GM15510 (cell line): Measurements from ENCODE around the gene ZNHIT3.

Source experiments
- POLR2A ChIP-seq: IDR thresholded peaks from 3 replicates; pipeline ENCODE4 v1.6.1; 2011; ENCODE audit warnings: borderline replicate concordance; ENCODE audit not compliant: insufficient read length; ENCODE audit errors: extremely low read depth

ZNHIT3 gene

DNA sequence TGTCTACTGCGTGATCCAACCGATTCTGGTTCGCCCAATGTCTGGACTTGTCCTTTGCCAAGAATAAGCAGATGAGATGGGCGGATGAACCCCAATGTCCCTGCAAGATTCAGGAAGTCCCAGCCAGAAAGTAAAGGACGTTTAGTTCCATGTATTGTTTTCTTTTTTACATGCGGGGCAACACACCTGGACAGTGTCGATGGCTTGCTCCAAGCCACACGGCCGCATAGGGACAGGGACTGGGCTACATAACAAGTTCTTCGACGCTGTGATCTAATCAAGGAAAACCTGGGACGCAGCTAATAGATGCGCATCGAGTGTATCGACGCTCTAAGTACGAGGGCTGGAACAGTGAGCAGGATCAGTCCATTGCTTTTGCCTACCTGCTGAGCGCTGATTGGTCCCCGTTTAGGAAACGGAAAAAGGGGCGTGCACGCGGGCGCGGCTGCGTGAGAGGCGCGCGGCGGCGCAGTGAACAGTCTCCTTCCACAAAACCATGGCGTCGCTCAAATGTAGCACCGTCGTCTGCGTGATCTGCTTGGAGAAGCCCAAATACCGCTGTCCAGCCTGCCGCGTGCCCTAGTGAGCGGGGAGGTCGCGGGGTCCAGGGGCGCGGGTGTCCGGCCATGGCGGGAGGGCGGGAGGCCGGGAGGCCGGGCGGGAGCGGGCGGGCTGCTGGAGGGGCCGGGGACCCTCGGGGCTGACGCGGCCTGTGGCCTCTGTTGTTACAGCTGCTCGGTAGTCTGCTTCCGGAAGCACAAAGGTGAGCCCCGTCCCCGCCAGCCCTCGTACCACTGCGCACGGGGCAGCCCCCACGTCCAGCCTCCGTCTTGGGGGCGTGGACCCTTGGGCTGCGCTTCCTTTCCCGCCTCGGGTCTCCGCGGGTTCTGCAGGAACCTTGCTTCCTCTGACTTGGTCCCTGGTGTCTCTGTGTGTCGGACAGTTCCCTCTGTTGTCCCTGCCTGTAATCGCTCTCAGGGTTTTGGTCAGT, at the start of gene ZNHIT3:
TSS of gene ZNHIT3 (plus strand) at position 478 of the 991 bp plus-strand sequence. CDS start at position 497, 19 bp downstream.
- peak; percentile 87 for TF ChIP-seq POLR2A

DNA sequence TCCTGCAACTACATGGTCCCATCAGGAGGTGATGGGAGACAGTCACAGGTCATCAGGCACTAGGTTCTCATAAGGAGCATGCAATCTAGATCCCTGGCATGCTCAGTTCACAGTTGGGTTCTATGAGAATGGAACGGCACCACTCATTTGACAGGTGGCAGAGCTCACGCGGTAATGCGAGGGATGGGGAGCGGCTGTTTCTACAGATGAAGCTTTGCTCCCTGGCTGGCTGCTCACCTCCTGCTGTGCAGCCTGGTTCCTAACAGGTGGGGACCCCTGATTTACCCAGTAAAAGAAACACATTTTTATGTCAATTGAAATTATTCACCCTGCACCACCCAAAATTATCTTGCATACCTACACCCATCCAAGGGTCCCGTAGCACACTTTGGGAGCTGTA, 42.7 kb upstream of the ZNHIT3 start:
- no peak for TF ChIP-seq POLR2A

DNA sequence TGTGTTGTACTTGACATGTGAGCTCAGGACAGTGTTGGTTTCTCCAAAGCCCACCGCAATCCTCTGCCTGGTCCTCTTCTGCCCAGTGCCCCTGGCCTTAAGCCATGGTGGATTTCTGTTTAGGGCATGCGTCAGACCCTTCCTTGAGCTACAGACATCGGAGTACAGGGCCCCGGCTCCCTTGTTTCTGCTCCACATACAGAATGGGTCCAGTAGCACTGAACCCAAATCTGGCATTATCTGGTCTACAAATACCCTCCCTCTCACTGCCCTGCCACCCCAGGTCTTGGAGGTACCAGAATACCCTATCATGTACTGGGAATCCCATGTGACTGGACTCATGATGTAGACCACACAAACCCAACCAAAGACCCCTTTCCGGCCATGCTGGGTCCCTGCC, 27.4 kb upstream of the ZNHIT3 start:
- TF ChIP-seq POLR2A: no peak

DNA sequence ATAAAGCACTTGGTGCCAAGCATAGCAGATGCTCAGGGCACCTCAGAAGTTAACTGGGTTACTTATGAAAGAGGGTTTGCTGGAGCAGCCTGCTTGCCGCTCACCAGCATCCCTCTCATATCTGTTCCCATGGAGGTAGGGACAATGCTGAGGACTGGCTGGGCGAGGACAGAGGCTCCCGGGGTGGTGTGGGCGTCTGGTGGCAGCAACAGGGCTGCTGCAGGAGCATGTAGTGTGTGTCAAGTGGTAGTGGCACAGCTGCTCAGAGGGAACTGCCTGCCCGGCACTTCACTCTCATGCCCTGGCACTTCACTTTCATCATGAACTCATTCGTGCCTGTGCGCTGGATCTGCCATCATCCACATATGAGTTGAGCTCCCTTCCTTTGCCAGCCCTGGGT, 26.9 kb upstream of the ZNHIT3 start:
- no peak for TF ChIP-seq POLR2A

DNA sequence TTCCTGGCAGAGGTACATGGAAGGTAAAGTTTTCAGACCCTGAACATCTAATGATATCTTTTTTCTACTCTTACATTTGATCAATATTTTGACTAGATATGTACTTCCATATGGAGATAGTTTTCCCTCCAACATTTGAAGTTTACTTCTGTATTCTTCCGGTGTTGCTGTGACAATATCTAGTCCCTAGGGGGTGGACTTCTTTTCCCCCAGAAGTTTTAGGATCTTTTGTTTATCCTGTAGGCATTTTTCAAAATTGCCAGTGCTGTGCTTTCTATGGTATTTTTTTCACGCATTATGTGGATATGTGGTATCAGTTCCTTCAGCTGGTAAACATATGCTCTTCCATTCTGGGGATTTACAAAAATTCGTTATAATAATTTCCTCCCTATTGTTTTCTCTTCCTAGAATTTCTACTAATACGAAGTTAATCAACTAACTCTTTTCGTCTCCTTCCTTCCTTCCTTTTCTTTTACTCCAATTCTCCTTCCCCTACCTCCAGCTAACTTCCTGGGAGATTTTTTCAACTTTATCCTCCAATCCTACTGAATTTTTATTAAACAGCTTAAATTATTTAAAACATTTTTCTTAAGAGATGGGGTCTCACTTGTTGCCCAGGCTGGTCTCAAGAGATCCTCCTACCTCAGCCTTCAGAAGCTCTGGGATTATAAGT, 26.1 kb upstream of the ZNHIT3 start:
- no peak for TF ChIP-seq POLR2A

DNA sequence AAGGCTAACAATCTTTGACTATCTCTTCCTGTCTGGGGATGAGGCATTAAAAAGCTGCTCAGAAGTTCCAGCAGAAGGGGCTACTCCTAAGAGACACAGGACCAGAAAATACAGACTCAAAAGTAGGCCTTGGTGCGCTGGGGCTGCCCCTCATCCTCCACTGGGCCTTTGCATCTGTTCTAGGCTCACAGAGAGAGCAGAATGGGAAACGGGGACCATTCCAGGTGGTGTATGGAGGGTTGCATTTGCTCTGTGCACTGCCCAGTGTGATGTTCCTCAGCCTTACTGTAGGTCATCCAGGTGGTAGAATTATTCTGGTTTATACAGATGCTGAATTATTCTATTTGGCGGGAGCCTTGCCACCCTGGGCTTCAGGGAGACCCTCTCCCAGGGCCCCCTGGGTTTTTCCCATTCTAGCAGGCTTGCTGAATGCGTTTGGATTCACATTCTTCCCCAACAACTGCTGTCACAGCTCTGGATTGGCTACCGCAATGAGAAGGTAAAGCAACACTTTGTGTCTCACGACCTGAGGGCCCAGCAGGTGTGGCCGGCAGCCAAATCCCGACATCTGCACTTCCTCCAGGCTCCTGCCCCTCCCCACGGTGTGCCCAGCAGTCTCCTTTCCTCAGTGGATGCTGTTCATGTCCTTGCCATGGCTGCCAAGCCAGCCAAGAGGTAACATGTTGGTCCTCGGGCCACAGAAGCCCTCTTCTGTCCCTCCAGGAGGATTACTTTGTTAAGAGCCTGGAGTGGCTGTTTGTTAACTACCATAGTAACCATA, 25.0 kb upstream of the ZNHIT3 start:
- TF ChIP-seq POLR2A: no peak

DNA sequence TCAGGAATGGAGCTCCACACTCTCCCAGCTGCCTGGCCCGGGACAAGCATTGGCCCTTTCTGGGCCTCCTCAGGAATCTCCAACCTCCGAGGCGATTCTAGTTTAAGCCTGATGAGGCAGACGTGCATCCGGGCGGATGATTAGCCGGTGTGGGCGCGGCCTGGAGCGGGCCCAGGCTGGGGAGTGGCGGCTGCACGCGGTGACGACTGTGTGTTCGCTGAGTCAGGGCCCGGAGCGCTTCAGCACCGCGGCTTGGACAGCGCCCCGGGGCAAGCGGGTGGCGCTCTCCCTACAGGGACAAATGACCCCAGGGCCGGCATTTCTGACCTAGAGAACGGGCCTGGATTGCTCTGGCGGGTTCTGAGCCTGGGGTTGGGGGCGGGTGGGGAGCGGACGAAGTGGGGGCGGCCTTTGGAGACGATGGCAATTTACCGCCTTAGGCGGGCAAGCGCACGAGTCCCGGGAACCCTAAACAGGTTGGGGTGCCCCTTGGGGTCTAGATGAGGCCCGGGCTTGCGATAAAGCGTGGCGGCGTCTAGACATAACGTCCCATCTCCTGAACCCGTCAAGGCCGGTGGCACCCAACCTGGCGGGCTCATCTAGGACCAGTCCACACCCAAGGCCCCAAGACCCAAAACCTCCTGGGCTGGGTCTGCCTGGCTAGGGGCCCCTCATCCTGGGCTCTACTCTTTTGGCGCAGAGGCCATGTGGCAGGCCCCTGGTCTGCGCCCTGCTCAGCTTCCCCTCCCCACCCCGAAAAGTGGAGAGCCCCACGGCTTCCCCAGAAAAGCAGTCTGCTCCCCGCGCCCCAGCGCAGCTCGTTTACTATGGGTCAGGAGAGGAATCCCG, 22.3 kb upstream of the ZNHIT3 start:
- no peak for TF ChIP-seq POLR2A

DNA sequence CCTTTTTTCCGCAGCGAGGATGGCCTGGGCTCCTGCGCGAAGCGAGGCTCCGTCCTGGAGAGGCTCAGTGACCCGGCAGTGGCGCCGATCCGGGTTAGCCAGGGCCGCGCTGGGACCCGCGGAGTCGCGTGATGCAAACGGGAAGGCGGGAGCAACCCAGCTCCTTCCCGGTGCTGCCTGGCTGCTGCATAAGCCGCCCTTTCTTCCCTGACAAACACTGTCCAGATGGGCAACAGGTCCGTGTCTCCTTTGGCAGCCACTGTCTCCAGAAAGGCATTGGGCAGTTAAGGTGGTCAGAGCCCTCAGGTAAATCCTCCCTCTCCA, 21.8 kb upstream of the ZNHIT3 start:
- no peak for TF ChIP-seq POLR2A

DNA sequence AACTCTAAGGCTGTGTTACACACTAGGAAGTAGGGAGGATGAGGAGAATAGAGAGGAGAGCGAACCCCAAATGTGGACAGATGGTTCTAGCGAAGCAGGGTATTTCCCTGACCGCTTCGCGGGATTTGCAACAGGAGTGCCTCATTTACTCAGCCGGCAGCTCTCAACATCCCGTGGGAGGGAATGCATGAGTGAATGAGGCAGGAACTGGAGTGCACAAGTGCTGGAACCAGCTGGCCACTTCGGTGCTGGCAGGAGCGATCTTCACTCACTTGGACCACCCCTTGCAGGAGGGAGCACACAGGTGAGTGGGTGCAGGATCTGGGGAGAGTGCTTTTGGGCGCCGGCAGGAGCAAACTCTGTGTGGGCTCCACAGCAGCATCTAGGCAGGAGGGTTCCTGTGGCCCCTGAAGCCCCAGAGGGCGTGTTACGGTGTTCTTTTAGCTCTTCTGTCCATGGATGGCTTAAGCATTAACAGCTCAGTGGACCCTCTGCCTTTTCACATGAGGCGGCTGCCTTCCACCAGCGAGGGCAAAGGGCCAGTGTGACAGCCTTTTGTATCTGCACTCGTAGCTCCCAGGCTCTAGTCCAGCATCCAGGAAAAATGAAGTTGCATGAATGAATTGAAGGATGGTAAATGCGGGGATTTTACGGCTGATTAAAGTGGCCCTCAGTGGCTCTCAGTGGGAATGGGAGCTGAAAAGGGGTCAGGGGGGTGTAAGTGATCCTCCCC, 17.4 kb upstream of the ZNHIT3 start:
- no peak for TF ChIP-seq POLR2A

DNA sequence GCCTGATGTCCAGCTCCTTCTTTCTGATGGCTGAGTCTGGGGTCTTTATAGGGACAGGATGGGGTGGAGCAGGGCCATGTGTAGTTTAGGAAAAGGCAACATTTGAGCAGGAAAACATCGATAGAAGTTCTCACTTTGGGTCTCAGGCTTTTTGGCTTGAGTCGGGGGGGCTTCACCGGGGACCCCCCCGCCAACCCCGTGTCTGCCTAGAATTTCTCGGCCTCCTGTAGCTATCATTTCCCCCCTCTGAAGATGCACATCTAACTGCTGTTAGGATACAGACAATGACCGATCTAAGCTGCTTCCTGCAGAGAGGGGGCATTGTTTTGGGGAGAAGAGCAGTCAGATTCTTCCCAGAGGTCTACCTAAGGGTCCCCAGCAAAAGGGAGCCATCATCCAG, 16.7 kb upstream of the ZNHIT3 start:
- TF ChIP-seq POLR2A: no peak

DNA sequence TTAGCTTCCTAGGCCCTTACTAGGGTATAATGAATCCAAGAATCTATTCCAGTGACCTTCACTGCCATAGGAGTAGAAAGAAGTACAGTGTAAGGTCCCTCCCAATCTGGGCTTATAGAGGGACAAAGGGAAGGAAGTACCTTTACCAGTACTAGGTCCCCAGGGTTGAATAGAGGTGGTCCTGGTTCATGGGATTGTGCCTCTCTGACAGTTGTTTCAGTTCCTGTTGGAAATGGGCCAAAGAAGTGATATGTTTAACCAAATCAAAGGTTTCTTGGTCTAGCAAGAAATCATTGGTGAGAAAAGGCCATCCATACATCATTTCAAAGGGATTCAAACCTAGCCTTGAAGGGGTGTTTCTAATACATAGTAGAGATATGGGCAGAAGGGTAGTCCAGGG, 16.0 kb upstream of the ZNHIT3 start:
- TF ChIP-seq POLR2A: no peak

DNA sequence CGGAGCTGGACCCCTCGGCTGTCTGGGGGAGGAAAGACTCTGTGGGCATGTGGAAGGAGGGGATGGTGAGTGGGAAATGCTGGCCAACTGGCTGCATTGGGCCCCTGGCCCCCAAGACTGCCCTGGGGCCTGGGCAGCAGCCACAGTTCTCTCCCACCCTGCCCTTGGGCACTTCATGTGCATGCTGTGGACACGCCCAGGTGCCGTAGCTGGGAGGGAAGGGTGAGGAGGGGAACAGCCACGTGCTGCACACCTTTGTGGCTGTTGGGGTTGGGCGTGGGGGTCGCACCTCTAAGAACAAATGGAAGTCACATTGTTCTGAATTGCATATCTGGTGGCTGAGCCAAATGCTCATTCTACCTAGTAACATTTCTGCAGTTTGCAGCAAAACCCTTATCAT, 11.9 kb upstream of the ZNHIT3 start:
- no peak for TF ChIP-seq POLR2A

DNA sequence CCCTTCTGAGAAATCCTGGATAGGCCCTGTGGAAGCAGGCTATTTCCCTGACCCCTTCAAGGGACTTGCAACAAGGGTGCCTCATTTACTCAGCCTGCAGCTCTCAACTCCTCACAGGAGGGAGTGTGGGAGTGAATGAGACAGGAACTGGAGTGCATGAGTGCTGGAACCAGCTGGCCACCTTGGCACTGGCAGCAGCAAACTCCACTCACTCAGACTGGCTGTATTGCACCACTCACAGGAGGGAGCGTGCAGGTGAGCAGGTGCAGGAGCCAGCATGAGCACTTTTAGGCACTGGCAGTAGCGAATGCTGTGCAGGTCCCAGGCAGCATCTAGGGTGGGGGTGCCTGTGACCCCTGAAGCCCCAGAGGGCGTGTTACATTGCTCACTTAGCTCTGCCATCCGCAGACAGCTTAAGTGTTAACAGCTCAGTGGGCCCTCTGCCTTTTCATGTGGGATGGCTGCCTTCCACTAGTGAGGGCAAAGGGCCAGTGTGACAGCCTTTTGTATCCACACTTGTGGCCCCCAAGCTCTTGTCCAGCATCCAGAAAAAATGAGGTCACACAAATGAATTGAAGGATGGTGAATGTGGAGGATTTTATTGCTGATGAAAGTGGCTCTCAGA, 11.0 kb upstream of the ZNHIT3 start:
- no peak for TF ChIP-seq POLR2A

DNA sequence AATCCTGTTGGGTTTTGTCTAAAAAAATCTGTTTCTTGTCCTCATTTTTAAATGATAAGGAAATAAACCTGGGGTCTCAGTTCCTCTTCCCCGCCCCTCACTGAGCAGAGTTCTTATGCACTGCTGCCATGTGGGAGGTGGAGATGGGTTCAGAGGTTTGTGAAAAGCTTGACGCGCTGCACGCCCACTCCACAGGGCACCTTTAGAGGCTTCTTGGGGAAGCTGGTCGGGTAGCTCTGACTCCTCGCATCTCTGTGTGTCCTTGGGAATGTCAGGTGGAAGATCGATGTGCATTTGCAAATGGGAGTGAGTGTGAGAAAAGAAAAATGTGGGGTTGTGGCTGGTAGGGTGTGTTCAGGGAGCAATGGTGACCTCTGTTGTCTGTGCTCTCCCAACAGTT, 4.7 kb upstream of the ZNHIT3 start:
- no peak for TF ChIP-seq POLR2A
